ENCODE data around the gene CAMTA1. TPM values are rescaled to one million over a fixed set of nuclear protein-coding genes. Genes with fewer than 3 reads are reported as not detected.

CAMTA1 gene
- total and polyA plus RNA-seq, 4 donors = 18.0 to 93.5 (median 35.8) TPM

- WGBS = 86% methylated on average over 5 of the region's 5 CpGs
- Histone ChIP-seq H3K27ac (ENCODE audit: low read depth in 1 of 2, low read length in 2 of 2) (no peak overlapping the region), H3K4me1 (ENCODE audit: control insufficient read depth in 4 of 4, insufficient read depth in 4 of 4, low read length in 3 of 4) (peaks cover 7 to 27% (median 14%) of the 10 kb centered on the region in 4 donors), H3K27me3 (ENCODE audit: control insufficient read depth in 4 of 4, insufficient read depth in 4 of 4, low read length in 3 of 4) (no peaks in the 10 kb centered on the region), H3K9me3 (ENCODE audit: control insufficient read depth in 4 of 4, low read length in 3 of 4) (no peaks in the 10 kb centered on the region), H3K4me3 (ENCODE audit: low read depth in 1 of 3, low read length in 3 of 3) (no peak overlapping the region), H3K9ac (ENCODE audit: low read depth in 1 of 2, low read length in 2 of 2) (no peak overlapping the region), H3K36me3 (ENCODE audit: control insufficient read depth in 4 of 4, insufficient read depth in 3 of 4, low read depth in 1 of 4, low read length in 3 of 4) (no peaks in the 10 kb centered on the region)
- TF ChIP-seq JUND (IDR thresholded peaks at IDR 0.05) = no peak
- no peak for TF ChIP-seq YY1 (IDR thresholded peaks at IDR 0.05)
- no peak for TF ChIP-seq HNF4G (IDR thresholded peaks at IDR 0.05)
- TF ChIP-seq FOXA1 (IDR thresholded peaks at IDR 0.05) = no peak
- no peak for TF ChIP-seq GABPA (IDR thresholded peaks at IDR 0.05 in 1 of 2, conservative IDR thresholded peaks at IDR 0.05 in 1 of 2)
- TF ChIP-seq NR2F2 (IDR thresholded peaks at IDR 0.05) = no peak
- no peak for TF ChIP-seq MAX (IDR thresholded peaks at IDR 0.05)
- no peak for TF ChIP-seq SP1 (IDR thresholded peaks at IDR 0.05)
- TF ChIP-seq TAF1 (conservative IDR thresholded peaks at IDR 0.05) = no peak
- no peak for TF ChIP-seq FOXA2 (IDR thresholded peaks at IDR 0.05)
- TF ChIP-seq RXRA (IDR thresholded peaks at IDR 0.05) = no peak
- TF ChIP-seq RAD21 (IDR thresholded peaks at IDR 0.05) = no peak
- TF ChIP-seq, protein P1, sequence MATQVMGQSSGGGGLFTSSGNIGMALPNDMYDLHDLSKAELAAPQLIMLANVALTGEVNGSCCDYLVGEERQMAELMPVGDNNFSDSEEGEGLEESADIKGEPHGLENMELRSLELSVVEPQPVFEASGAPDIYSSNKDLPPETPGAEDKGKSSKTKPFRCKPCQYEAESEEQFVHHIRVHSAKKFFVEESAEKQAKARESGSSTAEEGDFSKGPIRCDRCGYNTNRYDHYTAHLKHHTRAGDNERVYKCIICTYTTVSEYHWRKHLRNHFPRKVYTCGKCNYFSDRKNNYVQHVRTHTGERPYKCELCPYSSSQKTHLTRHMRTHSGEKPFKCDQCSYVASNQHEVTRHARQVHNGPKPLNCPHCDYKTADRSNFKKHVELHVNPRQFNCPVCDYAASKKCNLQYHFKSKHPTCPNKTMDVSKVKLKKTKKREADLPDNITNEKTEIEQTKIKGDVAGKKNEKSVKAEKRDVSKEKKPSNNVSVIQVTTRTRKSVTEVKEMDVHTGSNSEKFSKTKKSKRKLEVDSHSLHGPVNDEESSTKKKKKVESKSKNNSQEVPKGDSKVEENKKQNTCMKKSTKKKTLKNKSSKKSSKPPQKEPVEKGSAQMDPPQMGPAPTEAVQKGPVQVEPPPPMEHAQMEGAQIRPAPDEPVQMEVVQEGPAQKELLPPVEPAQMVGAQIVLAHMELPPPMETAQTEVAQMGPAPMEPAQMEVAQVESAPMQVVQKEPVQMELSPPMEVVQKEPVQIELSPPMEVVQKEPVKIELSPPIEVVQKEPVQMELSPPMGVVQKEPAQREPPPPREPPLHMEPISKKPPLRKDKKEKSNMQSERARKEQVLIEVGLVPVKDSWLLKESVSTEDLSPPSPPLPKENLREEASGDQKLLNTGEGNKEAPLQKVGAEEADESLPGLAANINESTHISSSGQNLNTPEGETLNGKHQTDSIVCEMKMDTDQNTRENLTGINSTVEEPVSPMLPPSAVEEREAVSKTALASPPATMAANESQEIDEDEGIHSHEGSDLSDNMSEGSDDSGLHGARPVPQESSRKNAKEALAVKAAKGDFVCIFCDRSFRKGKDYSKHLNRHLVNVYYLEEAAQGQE (IDR thresholded peaks at IDR 0.05) = no peak
- TF ChIP-seq, protein P2, sequence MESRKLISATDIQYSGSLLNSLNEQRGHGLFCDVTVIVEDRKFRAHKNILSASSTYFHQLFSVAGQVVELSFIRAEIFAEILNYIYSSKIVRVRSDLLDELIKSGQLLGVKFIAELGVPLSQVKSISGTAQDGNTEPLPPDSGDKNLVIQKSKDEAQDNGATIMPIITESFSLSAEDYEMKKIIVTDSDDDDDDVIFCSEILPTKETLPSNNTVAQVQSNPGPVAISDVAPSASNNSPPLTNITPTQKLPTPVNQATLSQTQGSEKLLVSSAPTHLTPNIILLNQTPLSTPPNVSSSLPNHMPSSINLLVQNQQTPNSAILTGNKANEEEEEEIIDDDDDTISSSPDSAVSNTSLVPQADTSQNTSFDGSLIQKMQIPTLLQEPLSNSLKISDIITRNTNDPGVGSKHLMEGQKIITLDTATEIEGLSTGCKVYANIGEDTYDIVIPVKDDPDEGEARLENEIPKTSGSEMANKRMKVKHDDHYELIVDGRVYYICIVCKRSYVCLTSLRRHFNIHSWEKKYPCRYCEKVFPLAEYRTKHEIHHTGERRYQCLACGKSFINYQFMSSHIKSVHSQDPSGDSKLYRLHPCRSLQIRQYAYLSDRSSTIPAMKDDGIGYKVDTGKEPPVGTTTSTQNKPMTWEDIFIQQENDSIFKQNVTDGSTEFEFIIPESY (IDR thresholded peaks at IDR 0.05) = no peak
- TF ChIP-seq, protein P3, sequence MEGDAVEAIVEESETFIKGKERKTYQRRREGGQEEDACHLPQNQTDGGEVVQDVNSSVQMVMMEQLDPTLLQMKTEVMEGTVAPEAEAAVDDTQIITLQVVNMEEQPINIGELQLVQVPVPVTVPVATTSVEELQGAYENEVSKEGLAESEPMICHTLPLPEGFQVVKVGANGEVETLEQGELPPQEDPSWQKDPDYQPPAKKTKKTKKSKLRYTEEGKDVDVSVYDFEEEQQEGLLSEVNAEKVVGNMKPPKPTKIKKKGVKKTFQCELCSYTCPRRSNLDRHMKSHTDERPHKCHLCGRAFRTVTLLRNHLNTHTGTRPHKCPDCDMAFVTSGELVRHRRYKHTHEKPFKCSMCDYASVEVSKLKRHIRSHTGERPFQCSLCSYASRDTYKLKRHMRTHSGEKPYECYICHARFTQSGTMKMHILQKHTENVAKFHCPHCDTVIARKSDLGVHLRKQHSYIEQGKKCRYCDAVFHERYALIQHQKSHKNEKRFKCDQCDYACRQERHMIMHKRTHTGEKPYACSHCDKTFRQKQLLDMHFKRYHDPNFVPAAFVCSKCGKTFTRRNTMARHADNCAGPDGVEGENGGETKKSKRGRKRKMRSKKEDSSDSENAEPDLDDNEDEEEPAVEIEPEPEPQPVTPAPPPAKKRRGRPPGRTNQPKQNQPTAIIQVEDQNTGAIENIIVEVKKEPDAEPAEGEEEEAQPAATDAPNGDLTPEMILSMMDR (IDR thresholded peaks at IDR 0.05; ENCODE audit: low read depth, low read length, missing input control) = no peak
- no peak for DNase-seq (ENCODE audit: low spot score)
These were observed 315.9 kb downstream of the CAMTA1 start for GRCh38 chr1:7101187-7101586.

GRCh38 chr1:7103361-7103782 lies 318.1 kb downstream of the CAMTA1 start:
- DNase-seq (ENCODE audit: low spot score) = no peak
- TF ChIP-seq FOXA2 (IDR thresholded peaks at IDR 0.05) (no peak), YY1 (IDR thresholded peaks at IDR 0.05) (no peak), EGR1 (IDR thresholded peaks at IDR 0.05; ENCODE audit: low read depth in 2 of 2) (no peak), HNF4G (IDR thresholded peaks at IDR 0.05) (no peak), GABPA (IDR thresholded peaks at IDR 0.05 in 1 of 2, conservative IDR thresholded peaks at IDR 0.05 in 1 of 2) (no peak), RXRA (IDR thresholded peaks at IDR 0.05) (no peak), RAD21 (IDR thresholded peaks at IDR 0.05) (no peak), HNF4A (conservative IDR thresholded peaks at IDR 0.05) (no peak)
- TF ChIP-seq, protein P3 (IDR thresholded peaks at IDR 0.05; ENCODE audit: low read depth, low read length, missing input control) = no peak
- TF ChIP-seq, protein P2 (IDR thresholded peaks at IDR 0.05) = no peak
- Histone ChIP-seq H3K27me3 (ENCODE audit: control insufficient read depth in 4 of 4, insufficient read depth in 4 of 4, low read length in 3 of 4) (no peaks in the 10 kb centered on the region), H3K27ac (ENCODE audit: low read depth in 1 of 2, low read length in 2 of 2) (no peak overlapping the region), H3K9me3 (ENCODE audit: control insufficient read depth in 4 of 4, low read length in 3 of 4) (peaks cover 0 to 3% (median 0%) of the 10 kb centered on the region in 4 donors), H3K4me3 (ENCODE audit: low read depth in 1 of 3, low read length in 3 of 3) (no peak overlapping the region), H3K4me1 (ENCODE audit: control insufficient read depth in 4 of 4, insufficient read depth in 4 of 4, low read length in 3 of 4) (peaks cover 13 to 25% (median 17%) of the 10 kb centered on the region in 4 donors), H3K36me3 (ENCODE audit: control insufficient read depth in 4 of 4, insufficient read depth in 3 of 4, low read depth in 1 of 4, low read length in 3 of 4) (no peaks in the 10 kb centered on the region), H3K9ac (ENCODE audit: low read depth in 1 of 2, low read length in 2 of 2) (no peak overlapping the region)
- WGBS = 88% methylated on average over 7 of the region's 7 CpGs

Data from liver (tissue), 9 donors.